NCI-H510A treated with DMSO at 0.1 percent for 48 hours (cell line): Measurements from ENCODE around the gene ELFN1.
A peak's percentile ranks its signal among the peaks of the same experiment; 100 is the strongest.

Source experiments
- DNase-seq: peaks from one replicate; lab custom pipeline; 2025; lab: John Stamatoyannopoulos, UW

The ELFN1 gene

DNA sequence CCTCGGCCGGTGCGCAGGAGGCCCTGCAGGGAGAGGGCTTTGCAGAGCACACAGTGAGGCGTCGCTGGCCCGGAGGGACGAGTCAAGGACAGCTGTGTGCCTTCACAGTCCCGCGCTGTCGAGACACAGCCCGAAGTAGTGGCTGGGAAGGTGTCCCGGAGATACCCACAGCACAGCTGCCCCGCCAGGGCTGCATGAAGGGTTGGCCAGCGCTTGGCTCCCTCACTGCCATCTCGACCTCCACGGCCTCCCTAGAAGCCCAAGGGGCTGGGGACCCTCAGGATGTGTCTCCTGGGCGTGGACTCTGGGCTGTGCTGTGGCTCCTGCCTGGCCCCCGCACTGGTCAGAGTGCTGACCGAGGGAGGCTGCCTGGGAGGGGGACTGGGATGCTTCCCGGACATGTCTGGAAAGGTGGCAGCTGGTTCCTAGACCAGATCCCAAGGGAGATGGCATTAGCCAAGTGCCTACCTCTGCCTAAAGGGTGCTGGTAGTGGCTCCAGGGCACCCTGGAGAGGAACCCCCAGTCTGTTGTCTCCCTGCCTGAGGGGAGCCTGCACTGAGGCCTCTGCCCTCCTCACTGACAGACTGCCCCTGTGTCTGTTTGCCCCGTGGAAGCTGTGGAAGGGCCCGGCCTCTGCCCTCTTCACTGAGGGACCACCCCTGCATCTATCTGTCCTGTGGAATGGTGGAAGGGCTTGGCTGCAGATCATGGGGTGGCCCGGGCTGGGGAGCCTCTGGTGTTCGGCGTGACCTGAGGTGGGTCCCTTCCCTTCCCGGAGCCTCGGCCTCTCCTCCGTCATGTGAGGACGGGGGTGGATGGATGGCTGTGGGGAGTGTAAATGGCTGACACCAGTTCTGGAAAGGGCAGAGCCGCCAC, 5.8 kb downstream of the ELFN1 start:
- no peak for DNase-seq

DNA sequence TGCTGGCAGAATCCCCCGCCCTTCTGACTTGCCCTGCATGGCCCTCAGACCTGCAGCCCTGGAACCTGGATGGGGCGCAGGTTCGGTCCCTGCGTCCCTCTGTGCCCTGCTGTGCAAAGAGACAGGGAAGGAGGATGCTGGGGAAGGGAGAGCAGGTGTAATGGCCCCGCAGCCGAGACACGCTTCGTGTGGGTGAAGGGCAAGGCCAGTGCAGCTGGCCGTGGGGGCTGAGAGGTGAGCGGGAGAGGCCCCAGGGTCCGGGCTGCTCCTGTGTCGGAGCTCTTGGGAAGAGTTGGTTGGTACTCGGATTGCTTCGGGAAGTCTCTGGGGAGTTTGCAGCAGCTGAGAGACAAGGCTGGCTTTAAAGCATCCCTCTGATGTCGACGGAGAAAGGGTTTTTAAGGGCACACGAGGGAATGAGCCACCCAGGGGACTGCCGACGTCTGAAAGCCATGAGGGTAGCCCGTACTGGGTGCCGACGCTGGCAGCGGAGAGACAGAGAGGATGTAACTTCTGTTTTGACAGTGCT, 6.5 kb downstream of the ELFN1 start:
- no peak for DNase-seq

DNA sequence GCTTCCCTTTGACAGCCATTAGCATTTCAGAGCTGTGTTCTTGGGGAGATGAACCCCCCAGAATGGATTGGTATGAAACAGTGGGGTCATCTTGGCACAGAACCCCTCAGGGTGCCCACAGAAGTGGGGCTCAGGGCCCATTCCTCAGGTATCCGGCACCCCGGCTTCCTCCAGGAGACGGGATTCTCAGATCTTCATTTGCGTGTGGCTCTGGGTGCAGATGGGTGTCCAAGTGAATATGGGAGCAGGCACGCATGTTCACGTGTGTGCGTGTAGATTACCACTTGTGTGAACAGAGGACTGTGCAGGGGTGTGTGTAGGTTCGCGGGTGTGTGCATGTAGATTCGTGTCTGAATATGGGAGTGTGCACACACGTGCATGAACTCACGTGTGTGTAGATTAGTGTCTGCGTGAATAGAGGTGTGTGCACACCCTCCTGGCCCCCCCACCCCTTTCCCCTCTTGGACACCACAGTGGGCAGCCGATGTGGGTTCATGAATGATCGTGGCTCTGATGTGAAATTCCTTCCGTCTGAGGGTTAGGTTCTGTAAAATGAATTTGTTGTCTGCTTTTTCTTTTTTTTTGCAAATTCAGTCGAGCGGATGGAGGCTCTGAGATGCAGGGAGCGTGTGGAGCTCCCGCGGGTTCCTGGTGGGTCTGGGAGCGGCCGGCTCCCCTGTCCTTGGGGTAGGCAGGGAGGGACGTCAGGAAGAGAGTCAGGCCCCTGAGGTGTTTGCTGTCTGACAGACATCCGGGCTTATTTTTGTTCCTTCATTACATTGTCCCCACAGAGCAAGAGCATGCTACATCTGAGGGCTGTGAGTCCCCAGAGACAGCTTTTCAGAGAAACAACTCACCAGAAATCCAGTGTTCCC, 7.4 kb downstream of the ELFN1 start:
- no peak for DNase-seq

DNA sequence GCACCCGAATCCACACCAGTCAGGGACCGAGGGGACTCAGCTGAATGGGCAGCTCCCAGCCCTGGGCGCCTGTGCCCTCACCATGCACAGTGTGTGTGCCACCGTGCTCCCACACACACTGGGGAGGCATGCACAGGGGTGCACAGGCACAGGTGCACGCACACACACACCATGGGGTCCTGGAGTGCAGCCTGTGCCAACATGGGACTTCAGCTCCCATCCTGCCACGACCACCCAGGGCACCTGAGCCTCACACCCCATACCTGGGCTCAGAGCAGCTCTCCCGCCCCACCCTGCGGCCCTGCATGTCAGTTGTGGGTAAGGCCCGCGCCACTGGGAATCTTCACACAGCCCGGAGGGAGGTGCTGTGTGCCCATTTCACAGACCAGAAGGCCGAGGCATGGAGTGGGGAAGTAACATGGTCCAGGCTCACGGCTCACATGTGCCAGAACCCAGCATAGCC, 8.0 kb downstream of the ELFN1 start:
- no peak for DNase-seq

DNA sequence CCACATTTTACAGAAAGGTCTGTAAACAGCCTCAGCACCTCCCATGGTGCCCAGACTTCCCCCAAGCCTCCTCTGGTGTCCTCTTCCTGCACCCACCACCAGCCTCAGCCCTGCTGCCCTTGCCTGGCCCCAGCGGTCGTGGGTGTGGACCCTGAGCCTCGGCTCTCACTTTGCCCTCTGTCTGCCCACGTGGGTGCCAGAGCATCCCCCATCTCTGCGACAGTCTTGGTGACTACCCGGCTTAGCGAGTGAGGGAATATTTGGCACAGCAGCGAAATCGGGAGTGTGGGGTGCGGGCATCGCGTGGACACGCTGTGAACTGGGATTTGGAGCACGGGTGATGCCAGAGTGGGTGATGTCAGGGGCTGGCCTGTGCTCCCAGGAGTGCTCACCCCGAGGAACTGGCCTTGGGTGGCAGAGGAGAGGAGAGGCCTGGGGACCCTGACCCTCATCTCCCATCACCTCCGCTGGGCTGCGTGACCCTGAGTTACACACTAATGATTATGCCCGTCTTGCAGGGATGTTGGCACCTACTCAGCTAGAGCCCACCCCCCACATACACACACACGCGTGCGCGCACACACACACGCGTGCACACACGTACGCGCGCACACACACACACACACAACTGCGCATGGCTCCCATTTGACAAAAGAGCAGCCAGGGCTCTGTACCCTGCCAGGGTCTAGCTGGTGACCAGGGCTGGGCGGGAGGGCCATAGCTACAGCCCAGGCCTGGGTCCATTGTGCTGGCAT, 8.7 kb downstream of the ELFN1 start:
- DNase-seq = no peak

DNA sequence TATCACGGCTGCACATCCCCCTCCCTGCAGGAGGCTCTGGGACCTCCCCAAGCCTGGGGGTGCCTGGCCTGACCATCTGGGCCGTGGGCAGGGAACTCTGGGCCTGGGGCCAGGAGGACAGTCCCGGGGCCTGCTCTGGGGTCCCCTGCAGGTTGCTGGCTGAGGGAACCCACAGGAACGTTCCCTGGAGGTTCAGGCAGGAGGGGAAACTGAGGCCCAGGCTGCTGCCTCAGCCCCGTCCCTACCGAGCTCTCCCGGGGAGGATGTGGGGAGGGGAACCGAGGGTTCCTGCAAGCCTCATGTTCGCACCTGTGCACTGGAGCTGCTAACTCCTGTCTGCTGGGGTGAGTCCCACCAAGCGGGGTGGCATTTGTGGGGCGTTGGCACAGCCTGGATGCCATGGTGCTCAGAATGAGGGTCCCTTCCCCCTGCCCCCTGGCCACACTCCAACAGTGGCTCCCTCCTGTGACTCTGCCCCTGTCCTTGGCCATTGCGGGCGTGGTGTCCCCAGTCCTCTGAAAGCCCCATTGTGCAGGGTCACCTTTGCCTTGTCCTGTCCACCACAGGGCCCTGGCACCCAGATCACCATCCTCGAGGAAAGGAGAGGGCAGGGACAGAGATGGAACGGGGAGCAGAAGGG, 9.4 kb downstream of the ELFN1 start:
- no peak for DNase-seq

DNA sequence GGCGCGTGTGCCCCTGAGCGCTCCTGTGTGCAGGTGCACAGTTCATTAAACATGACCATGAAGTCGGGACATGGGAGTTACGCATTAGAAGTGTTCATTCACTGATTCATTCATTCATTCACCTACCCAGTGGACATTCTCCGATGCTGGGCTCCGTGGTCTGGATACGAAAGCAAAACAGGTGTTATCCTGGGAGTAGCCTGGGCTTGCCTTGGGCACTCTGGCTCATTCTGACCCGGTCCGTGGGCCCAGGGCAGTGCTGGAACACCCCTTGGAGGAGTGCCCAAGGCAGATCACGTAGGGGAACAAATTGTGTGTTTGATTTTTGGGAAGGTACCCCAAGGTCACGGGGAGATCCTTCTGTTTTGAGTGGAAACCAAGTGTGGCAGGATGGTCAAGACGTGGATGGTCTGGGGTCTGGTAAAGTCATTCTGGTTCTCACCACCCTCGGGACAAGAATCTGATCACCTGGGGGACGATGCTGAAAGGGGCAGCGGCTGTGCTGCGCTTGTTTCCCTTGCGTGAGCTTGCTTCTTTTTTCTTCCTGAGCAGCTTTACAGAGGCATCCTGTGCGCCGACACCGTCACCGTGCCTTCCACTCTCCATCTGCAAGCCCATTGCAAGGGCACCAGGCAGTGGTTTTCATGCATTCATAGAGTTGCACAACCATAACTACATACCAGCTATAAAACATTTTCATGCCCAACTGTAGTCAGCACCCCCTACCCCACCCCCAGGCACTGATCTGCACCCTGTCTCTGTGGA, 10.1 kb downstream of the ELFN1 start:
- no peak for DNase-seq

DNA sequence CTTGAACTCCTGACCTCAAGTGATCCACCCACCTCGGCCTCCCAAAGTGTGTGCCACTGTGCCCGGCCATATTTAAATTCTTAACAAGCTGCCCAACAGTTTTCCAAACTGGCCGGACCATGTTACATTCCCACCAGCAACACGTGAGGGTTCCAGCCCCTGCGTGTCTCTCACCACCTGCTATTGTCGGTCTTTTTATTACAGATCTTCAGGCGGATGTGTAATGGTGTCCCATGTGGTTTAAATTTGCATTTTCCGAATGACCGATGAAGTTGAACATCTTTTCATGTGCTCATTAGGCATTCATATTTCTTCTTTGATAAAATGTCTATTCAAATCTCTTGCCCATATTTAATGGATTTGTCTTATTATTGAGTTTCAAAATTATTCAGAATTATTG, 11.5 kb downstream of the ELFN1 start:
- no peak for DNase-seq

DNA sequence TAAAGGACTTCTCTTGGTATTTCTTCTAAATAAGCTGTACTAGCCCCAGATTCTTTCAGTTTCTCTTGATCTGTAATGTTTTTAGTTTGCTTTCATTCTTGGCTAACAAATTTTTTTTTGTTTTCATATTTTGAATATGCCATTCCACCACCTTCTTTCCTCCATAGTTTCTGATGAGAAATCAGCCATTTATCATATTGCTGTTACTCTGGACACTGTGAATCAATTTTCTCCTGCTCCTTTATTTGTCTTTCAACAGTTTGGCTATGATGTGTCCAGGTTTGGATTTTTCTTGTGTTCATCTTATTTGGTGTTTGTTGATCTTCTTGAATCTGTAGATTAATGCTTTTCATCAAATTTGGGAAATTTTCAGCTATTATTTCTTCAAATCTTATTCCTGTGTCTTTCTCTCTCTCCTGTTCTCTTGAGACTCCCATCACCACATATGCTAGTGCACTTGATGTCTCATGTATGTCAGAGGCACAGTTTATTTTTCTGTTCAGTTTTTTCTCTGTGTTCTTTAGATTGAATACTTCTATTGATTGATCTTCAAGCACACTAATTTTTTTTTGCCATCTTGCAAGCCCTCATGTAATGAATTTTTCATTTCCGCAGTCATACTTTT, 15.0 kb downstream of the ELFN1 start:
- no peak for DNase-seq

DNA sequence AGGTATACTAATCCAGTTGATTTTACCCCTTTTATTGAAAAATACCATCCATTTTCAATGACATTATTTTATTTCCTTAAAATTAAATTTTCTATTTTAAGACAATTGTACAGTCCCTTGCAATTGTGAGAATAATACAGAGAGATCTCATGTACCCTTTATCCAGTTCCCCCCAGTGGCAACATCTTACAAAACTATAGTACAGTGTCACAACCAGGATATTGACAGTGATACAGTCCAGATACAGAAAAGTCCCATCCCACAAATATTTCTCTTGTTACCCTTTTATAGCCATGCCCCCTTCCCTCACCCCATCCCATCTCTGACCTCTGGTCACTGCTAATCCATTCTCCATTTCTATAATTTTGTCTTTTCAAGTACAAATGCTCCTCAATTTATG, 18.5 kb downstream of the ELFN1 start:
- DNase-seq = no peak

DNA sequence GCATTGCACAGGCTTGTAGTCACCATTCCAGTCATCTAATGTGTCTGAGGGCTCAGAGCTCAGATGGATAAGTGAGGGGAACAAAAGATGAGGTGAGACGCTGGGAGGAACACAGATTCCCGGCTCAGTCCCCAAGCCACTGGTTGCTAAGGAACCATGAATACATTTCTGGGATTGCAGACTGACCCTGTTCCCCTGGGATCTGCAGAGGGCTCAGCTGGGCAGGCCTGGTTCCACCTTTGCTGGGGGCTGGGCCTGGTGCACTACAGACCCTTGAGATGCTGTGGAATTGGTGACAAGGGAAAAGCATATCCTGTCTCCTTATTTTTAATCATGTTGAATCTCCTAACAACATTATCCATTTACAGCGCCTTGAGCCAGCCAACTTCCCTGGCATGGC, 19.2 kb downstream of the ELFN1 start:
- DNase-seq = no peak

DNA sequence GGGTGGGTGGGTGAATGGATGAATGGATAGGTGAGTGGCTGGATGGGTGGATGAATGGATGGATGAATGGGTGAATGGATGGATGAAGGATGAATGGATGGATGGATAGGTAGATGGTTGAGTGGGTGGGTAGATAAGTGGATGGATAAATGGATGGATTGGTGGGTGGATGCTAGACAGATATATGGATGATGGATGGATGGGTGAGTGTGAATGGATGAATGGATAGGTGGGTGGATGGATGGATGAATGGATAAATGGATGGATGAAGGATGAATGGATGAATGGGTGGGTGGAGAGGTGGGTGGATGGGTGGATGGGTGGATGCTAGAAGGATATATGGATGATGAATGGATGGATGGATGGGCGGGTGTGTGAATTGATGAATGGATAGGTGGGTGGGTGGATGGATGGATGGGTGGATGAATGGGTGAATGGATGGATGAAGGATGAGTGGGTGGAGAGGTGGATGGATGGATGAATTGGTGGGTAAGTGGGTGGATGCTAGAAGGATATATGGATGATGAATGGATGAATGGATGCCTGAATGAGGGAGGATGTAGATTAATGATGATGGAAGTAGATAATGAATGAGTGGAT, 20.4 kb downstream of the ELFN1 start:
- DNase-seq = no peak

DNA sequence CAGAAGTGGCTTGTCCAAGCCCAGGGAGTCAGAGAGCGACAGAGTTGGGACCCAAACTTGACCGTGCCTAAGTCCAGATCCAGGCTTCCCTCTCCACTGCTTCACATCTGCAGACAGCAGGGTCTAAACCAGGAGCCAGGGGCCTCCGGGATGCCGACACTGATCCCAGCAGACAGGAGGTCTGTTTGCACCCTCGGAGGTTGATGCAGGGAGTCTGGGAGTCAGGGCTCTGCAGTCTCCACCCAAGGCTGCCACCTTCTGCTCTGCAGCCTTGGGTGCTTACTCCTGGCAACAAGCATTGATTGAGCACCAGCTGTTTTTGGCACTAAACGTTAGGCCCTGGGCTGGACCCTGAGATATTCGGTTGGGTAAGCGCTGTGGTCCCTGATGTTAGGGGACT, 21.0 kb downstream of the ELFN1 start:
- no peak for DNase-seq

DNA sequence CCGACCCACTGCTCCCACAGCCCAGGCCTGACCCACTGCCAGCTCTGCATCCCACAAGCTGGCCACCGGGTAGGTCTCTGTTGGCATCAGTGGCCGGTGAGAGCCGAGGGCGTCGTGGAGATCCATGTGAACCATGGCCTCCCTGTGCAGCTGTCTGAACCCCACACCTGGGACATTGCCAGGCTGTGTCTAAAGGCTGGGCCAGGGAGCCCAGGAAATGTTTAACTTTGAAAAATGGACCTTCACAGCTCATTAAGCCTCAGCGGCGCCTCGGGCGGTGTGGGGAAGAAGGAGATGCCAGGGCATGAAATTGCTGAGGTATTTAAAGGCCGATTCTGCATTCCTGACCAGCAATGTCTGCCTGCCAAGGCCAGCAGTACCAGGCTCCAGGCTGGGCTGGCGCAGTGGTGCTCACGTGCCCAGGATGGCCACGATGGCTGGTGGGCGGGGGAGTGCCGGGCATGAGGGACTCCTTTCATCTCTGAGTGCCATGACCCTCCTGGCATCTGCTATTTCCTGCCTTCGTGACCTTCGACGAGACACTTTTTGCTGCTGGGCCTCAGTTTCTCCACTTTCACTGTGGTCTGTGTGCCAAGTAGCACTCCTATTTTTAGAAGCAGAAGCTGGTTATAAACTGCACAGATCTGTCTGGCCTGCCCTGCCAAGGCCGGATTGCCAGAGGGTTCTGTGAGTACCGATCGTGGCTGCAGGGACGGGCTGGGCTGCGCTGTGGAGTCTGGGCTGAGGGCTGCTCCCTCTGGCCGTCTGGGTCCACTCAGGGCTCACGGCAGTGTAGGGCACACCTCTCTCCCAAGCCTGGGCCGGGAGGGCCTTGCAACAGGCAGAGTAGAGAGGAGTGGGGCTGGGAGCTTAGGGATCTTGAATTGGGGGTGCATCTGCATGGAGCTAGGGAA, 21.8 kb downstream of the ELFN1 start:
- no peak for DNase-seq

DNA sequence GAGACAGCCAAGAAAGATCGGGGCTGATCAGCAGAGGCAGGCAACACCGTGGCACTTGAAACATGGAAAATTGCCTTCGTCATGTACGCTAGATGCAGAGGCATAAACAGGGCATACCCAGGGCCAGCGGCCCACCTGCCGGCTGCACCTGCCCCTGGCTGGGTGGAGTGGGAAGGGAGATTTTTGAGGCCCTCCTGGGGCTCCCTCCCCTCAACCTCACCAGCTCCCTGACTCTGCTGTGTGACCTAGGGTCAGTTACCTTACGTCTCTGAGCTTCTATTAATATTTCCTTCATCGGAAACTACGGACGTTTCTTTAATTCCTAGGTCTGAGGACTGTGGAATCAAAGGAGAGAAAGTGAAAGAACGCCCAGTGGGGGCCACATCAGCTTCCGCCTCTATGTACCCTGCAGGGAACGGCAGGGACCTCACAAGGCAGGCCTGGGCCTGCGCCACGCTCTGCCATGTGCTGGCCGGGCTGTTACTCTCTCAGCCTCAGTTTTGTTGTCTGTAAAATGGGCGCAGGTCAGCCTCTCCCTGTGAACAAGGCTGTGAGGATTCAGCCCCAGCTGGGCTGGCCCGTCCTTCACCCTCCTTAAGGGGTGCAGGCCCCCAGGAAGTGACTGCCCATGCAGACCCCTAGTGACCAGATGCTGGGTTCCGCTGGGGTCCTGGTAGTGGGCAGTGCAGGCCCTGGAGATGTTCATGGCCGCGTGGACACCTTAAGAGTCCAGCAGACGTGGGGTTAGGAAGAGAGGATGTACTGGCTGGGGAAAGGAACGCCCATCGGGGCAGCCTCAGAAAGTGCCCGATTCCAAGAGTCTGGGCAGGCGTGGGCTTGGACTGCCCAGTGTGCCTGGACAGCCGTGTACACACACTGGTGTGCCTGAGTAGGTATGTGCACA, 22.7 kb downstream of the ELFN1 start:
- no peak for DNase-seq

DNA sequence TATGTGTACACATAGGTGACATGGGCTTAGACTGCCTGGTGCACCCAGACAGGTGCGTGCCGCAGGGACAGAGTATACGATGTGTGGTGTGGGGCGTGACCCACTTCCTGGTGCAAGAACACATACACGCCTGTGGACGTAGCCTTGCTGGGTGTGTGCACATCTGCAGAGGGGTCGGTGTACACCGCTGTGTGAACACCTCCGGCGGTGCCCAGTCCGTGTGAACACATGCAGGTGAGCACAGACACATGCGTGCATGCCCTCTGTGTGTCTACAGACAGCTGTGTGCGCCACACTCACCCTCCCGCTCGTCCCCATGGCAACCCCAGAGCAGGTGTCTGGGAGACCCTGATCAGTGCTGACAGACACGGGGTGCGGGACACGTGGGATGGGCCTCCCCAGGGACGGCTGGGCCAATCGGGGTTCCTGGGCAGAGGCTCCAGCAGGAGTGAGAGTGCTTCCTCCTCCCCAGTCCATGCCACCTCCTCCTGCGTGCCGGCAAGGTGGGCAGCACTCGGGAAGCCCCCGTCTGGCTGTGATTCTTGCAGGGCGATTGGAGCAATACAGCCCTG, 23.4 kb downstream of the ELFN1 start:
- no peak for DNase-seq

DNA sequence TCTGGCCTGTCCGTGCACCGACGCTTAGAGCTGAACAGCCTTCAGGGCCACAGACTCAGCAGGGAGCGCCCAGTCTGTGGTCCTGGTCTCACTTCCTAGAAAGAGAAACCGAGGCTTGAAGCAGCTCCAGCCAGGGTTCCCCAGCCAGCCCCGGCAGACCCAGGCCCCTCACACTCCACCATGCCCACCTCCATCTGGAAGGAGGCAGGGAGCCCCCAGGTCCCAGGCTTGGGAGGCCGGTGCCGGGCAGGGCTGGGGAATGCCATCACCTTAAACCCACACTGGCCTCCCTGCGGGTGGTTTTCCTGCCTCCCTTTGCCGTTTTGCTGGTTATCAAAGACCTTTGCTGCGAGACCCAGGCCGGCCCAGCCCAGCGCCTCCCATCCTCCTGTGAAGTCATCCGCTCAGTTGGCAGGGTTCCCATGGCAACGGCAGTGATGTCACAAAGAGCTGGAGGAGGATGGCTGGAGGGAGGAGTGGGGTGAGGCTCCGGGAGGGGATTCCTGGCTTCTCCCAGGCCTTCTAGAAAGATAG, 24.0 kb downstream of the ELFN1 start:
- DNase-seq = peak; percentile 36
